ENCODE results near the gene HK1.
"Not testable (repeated sequence)": the region's sequence is repeated elsewhere in the genome, so short reads cannot be mapped to it uniquely, and the experiment has no call there.

HK1 gene

GRCh38 chr10:69328380-69328735 lies 50.1 kb downstream of the HK1 start:
- no peak for DNase-seq (ENCODE audit: low read depth)

- DNase-seq (ENCODE audit: low read depth): not testable (repeated sequence)
Observed at GRCh38 chr10:69328888-69329287, 50.6 kb downstream of the HK1 start.

- no peak for DNase-seq (ENCODE audit: low read depth)
Observed at GRCh38 chr10:69329721-69330178, 51.5 kb downstream of the HK1 start.

- no peak for DNase-seq (ENCODE audit: low read depth)
Observed at GRCh38 chr10:69331161-69331560, 52.9 kb downstream of the HK1 start.

- no peak for DNase-seq (ENCODE audit: low read depth)
Observed at GRCh38 chr10:69332278-69333010, 54.1 kb downstream of the HK1 start.

- DNase-seq (ENCODE audit: low read depth): no peak
Observed at GRCh38 chr10:69333205-69333604, 54.9 kb downstream of the HK1 start.

- DNase-seq (ENCODE audit: low read depth): not testable (repeated sequence)
Observed at GRCh38 chr10:69333865-69334301, 55.6 kb downstream of the HK1 start.

GRCh38 chr10:69334302-69335062 lies 56.2 kb downstream of the HK1 start:
- no peak for DNase-seq (ENCODE audit: low read depth)

GRCh38 chr10:69335063-69335587 lies 56.8 kb downstream of the HK1 start:
- DNase-seq (ENCODE audit: low read depth): no peak

- DNase-seq (ENCODE audit: low read depth): no peak
Observed at GRCh38 chr10:69335613-69336012, 57.3 kb downstream of the HK1 start.

- no peak for DNase-seq (ENCODE audit: low read depth)
Observed at GRCh38 chr10:69336952-69337295, 58.6 kb downstream of the HK1 start.

GRCh38 chr10:69337296-69338132 lies 59.2 kb downstream of the HK1 start:
- DNase-seq (ENCODE audit: low read depth): no peak

GRCh38 chr10:69338133-69338456 lies 59.8 kb downstream of the HK1 start:
- DNase-seq (ENCODE audit: low read depth): no peak

- DNase-seq (ENCODE audit: low read depth): no peak
Observed at GRCh38 chr10:69338547-69339450, 60.5 kb downstream of the HK1 start.

- DNase-seq (ENCODE audit: low read depth): no peak
Observed at GRCh38 chr10:69340695-69341094, 62.4 kb downstream of the HK1 start.

GRCh38 chr10:69343905-69344304 lies 65.6 kb downstream of the HK1 start:
- DNase-seq (ENCODE audit: low read depth): no peak

GRCh38 chr10:69344591-69345252 lies 66.4 kb downstream of the HK1 start:
- no peak for DNase-seq (ENCODE audit: low read depth)

GRCh38 chr10:69345402-69345801 lies 67.1 kb downstream of the HK1 start:
- DNase-seq (ENCODE audit: low read depth): no peak

GRCh38 chr10:69345890-69346474 lies 67.7 kb downstream of the HK1 start:
- no peak for DNase-seq (ENCODE audit: low read depth)

GRCh38 chr10:69346776-69347175 lies 68.5 kb downstream of the HK1 start:
- DNase-seq (ENCODE audit: low read depth): no peak
